ENCODE measurements around the gene SNAI3. TPM values are rescaled to one million over a fixed set of nuclear protein-coding genes. Genes with fewer than 3 reads are reported as not detected.

Gene SNAI3
- total RNA-seq (7.0 TPM), polyA plus RNA-seq (ENCODE audit: insufficient read depth in 1 of 8, insufficient read length in 8 of 8, low replicate concordance in 1 of 8) (10 to 100 TPM in 1 of 8 donors, 1 to 10 TPM in 7; 3.8 to 11.8 (median 7.4) TPM)
- long read RNA-seq, donor 1, partial matches to known transcripts = 0 of 1 reads
- long read RNA-seq, donor 1, other reads (novel, unspliced or antisense) = 0 of 1 reads
- long read RNA-seq, donor 2 = 0 reads
- long read RNA-seq, donor 3, transcript SNAI3-201 (3 exons, 1,732 nt) = major isoform, 8 of 8 reads
- long read RNA-seq, donor 3, partial matches to known transcripts = 0 of 8 reads
- long read RNA-seq, donor 3, other reads (novel, unspliced or antisense) = 0 of 8 reads
- long read RNA-seq, donor 4, partial matches to known transcripts = 0 of 1 reads
- long read RNA-seq, donor 4, other reads (novel, unspliced or antisense) = 0 of 1 reads
- long read RNA-seq, donor 5, partial matches to known transcripts = 0 of 1 reads
- long read RNA-seq, donor 5, other reads (novel, unspliced or antisense) = 0 of 1 reads
- long read RNA-seq, donor 6, transcript SNAI3-201 (3 exons, 1,732 nt) = major isoform, 13 of 13 reads
- long read RNA-seq, donor 6, partial matches to known transcripts = 0 of 13 reads
- long read RNA-seq, donor 6, other reads (novel, unspliced or antisense) = 0 of 13 reads
- long read RNA-seq, donor 7, partial matches to known transcripts = 0 of 1 reads
- long read RNA-seq, donor 7, other reads (novel, unspliced or antisense) = 0 of 1 reads
- long read RNA-seq, donor 8, partial matches to known transcripts = 0 of 4 reads
- long read RNA-seq, donor 8, other reads (novel, unspliced or antisense) = 0 of 4 reads
- long read RNA-seq, donor 9, partial matches to known transcripts = 0 of 4 reads
- long read RNA-seq, donor 9, other reads (novel, unspliced or antisense) = 0 of 4 reads
- long read RNA-seq, donor 10, partial matches to known transcripts = 0 of 3 reads
- long read RNA-seq, donor 10, other reads (novel, unspliced or antisense) = 0 of 3 reads
- long read RNA-seq, donor 11, transcript SNAI3-201 (3 exons, 1,732 nt) = major isoform, 6 of 6 reads
- long read RNA-seq, donor 11, partial matches to known transcripts = 0 of 6 reads
- long read RNA-seq, donor 11, other reads (novel, unspliced or antisense) = 0 of 6 reads

DNA sequence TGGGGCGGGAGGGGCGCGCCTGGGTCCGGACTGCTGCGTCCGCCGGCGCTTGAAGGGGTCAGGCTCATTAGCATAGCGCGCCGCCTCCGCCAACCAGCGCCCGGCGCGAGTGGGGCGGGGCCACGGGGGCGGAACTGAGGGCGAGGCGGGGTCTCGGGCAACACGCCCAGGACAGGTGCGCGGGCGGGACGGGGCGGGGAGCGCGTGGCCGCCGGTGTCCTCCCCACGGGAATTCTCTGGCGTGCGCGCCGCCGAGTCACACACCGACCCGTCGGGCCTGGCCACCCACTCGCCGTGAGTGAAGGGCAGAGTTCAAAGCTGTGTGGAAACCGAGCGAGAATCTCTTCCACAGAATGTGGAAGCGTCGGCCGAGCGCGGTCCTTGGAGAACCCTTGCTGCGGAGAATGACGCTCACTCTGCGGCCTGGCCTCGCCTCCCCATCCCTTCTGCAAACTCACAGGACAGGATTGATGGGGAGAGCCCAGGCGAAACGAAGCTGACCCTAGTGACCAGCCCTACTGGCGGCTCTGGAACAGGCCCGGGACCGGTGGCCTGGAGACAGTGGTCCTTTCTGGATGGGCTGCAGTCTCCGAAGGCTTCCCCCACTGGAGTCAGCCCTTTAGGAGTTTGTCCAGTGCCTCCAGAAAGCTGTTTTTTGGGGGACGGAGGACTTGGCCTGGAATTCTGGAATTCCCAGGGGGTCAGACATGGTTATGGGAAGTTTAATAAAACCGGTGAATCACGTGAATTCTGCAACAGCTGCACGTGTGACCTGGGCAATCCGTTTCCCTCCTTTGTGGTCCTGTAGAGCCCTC lies at the start of gene SNAI3:
SNAI3 (minus strand) TSS at position 69 of the 815 bp plus-strand sequence. CDS start 101 bp downstream, outside the sequence.
- H3K27me3 ChIP-seq (ENCODE audit: control insufficient read depth, insufficient read depth, low read length) = peaks cover 55% of the 10 kb centered on the region

DNA sequence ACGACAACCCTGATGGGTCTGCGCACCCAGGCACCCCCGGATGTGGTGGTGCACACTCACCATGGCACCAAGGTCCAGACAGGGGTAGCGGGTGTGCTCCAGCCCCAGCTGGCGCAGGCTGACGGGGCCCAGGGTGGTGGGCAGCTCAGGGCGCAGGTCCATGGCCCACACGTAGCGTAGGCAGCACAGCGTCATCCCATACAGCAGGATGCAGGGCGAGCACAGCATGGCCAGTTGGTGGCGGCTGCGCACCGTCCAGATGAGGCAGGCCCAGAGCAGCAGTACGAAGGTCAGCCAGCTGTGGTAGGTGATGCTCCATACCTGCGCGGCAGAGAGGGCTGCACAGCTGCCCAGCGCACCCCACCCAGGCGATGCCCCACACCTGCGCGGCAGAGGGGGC lies 49.8 kb upstream of the SNAI3 start:
- H3K4me3 ChIP-seq (ENCODE audit: low read length) = no peak overlapping the region
- no peak for DNase-seq
- peaks cover 54% of the 10 kb centered on the region for H3K36me3 ChIP-seq (ENCODE audit: control insufficient read depth, insufficient read depth, low read length)
- no peaks in the 10 kb centered on the region for H3K9me3 ChIP-seq (replicated peaks; ENCODE audit: control insufficient read depth, low read depth, low read length)
- 85% methylated on average over 15 of the region's 21 CpGs for WGBS (ENCODE audit: insufficient coverage)
- H3K27ac ChIP-seq (ENCODE audit: low read length) = no peak overlapping the region
- peaks cover 48% of the 10 kb centered on the region for H3K4me1 ChIP-seq (ENCODE audit: control insufficient read depth, insufficient read depth, low read length)
- no peaks in the 10 kb centered on the region for H3K27me3 ChIP-seq (ENCODE audit: control insufficient read depth, insufficient read depth, low read length)

More for the DNA sequence above, at the start of gene SNAI3:
- Histone ChIP-seq H3K27ac (ENCODE audit: low read length) (peak within 1 kb of the TSS; percentile 71), H3K9me3 (replicated peaks; ENCODE audit: control insufficient read depth, low read depth, low read length) (no peaks in the 10 kb centered on the region), H3K4me3 (ENCODE audit: low read length) (peak within 1 kb of the TSS; percentile 44), H3K4me1 (ENCODE audit: control insufficient read depth, insufficient read depth, low read length) (peaks cover 35% of the 10 kb centered on the region), H3K36me3 (ENCODE audit: control insufficient read depth, insufficient read depth, low read length) (no peaks in the 10 kb centered on the region)
- WGBS (ENCODE audit: insufficient coverage) = 2% methylated on average over 65 of the region's 65 CpGs
- peak; percentile 81 for DNase-seq

DNA sequence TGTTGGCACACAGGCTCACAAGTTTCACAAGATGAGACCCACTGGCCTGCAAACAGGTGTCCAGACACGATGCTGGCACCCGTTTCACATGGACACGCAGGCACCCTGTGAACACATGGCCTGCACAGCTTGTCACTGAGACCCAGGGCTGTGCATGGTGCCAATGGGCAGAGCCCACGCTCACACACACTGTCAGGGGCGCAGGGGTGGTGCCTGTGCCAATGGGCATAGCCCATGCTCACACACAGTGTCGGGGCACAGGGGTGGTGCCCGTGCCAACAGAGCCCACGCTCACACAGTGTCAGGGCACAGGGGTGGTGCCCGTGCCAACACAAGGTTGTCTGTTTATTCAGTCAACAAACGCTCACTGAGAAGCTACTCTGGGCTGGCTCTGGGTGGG lies 49.3 kb upstream of the SNAI3 start:
- Histone ChIP-seq H3K4me1 (ENCODE audit: control insufficient read depth, insufficient read depth, low read length) (peaks cover 48% of the 10 kb centered on the region), H3K27ac (ENCODE audit: low read length) (no peak overlapping the region), H3K27me3 (ENCODE audit: control insufficient read depth, insufficient read depth, low read length) (no peaks in the 10 kb centered on the region), H3K4me3 (ENCODE audit: low read length) (no peak overlapping the region), H3K9me3 (replicated peaks; ENCODE audit: control insufficient read depth, low read depth, low read length) (no peaks in the 10 kb centered on the region), H3K36me3 (ENCODE audit: control insufficient read depth, insufficient read depth, low read length) (peaks cover 50% of the 10 kb centered on the region)
- WGBS (ENCODE audit: insufficient coverage) = 87% methylated on average over 10 of the region's 10 CpGs
- DNase-seq = no peak

DNA sequence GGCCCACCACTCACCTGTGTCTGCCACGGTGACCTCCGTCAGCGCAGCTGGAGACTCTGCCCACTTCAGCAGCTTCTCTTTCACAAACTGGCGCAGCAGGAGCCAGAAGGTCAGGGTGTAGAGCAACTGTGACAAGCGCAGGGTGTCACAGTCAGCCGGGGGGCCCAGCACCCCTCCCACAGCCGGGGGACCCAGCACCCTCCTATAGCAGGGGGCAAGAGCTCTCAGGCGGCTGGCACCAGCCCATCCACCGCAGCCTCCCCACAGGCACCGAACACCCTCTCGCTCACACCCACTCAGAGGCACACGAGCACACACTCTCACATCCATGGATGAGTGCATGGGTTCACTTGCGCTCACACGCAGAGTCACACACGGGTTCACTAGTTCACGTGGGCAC lies 48.8 kb upstream of the SNAI3 start:
- Histone ChIP-seq H3K27me3 (ENCODE audit: control insufficient read depth, insufficient read depth, low read length) (no peaks in the 10 kb centered on the region), H3K9me3 (replicated peaks; ENCODE audit: control insufficient read depth, low read depth, low read length) (no peaks in the 10 kb centered on the region), H3K4me3 (ENCODE audit: low read length) (no peak overlapping the region), H3K4me1 (ENCODE audit: control insufficient read depth, insufficient read depth, low read length) (peaks cover 45% of the 10 kb centered on the region), H3K27ac (ENCODE audit: low read length) (no peak overlapping the region), H3K36me3 (ENCODE audit: control insufficient read depth, insufficient read depth, low read length) (peaks cover 46% of the 10 kb centered on the region)
- no peak for DNase-seq
- 86% methylated on average over 15 of the region's 16 CpGs for WGBS (ENCODE audit: insufficient coverage)

DNA sequence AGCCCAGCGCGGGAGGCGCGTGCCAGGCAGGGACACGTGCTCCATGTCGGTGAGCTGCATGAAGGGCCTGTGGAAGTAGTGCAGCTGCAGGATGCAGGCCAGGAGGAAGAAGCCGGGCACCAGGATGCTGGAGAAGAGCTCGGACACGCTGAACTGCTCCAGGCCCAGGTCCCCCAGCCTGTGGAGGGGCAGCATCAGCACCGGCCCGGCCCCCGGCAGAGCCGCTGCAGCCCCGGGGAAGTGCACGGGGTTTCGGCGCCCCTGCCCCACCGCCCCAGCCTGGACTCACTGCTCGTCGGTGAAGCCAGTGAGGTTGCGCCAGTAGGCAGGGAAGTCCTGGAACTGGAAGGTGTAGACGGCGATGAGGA lies 48.0 kb upstream of the SNAI3 start:
- Histone ChIP-seq H3K4me3 (ENCODE audit: low read length) (no peak overlapping the region), H3K27ac (ENCODE audit: low read length) (no peak overlapping the region), H3K9me3 (replicated peaks; ENCODE audit: control insufficient read depth, low read depth, low read length) (no peaks in the 10 kb centered on the region), H3K27me3 (ENCODE audit: control insufficient read depth, insufficient read depth, low read length) (no peaks in the 10 kb centered on the region), H3K4me1 (ENCODE audit: control insufficient read depth, insufficient read depth, low read length) (peaks cover 37% of the 10 kb centered on the region), H3K36me3 (ENCODE audit: control insufficient read depth, insufficient read depth, low read length) (peaks cover 44% of the 10 kb centered on the region)
- no peak for DNase-seq
- WGBS (ENCODE audit: insufficient coverage) = 89% methylated on average over 23 of the region's 23 CpGs

DNA sequence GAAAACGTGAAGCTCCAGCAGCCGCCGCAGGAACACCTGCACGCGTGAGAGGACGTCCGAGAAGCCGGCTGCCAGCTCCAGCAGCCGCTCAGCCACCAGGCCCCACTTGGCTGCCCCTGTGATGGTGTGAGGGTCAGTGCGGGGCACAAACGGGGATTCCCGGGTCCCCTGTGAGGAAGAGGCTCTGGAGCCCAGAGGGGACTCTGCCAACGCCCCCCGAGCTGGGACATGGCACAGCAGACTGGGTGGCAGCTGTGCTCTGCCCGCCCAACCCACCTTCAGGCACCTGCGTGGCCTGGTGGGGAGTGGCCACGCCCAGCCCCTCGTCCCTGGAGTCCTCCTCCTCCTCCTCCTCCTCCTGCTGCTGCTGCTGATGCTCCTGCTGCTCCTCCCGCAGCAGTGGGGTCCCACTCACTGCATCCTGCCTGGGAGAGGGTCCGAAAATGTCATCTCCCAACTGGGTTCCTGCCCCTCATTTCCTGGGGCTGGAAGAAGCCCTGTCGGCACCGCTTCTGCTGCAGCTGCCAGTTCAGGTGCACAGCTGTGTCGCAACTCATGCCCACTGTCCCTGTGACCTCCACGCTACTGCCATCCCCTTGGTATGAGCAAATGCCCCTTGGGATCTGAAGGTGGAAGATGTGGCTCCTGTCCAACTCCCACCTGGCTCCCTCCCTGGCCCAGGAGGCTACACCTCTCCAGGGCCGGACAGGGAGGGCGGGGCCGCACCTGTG lies 47.5 kb upstream of the SNAI3 start:
- Histone ChIP-seq H3K9me3 (replicated peaks; ENCODE audit: control insufficient read depth, low read depth, low read length) (no peaks in the 10 kb centered on the region), H3K4me1 (ENCODE audit: control insufficient read depth, insufficient read depth, low read length) (peaks cover 32% of the 10 kb centered on the region), H3K27ac (ENCODE audit: low read length) (no peak overlapping the region), H3K4me3 (ENCODE audit: low read length) (no peak overlapping the region), H3K36me3 (ENCODE audit: control insufficient read depth, insufficient read depth, low read length) (peaks cover 44% of the 10 kb centered on the region), H3K27me3 (ENCODE audit: control insufficient read depth, insufficient read depth, low read length) (no peaks in the 10 kb centered on the region)
- DNase-seq = no peak
- WGBS (ENCODE audit: insufficient coverage) = 76% methylated on average over 23 of the region's 27 CpGs

DNA sequence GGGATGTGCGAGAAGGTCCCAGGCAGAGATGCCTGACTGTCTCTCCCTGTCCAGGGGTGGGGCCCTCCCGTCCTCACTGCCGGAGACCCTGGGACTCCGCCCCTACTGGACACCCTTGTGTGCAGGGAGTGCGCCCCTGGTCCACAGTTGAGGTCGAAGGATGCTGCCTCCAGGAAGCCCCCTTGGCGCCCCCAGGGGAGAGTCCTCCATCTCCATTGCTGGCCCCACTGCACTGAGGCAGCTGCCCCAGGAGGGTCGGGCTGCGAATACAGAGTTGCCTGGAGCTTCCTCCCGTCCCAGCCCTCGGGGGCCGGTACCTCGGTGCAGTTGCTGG lies 46.6 kb upstream of the SNAI3 start:
- no peak overlapping the region for H3K27ac ChIP-seq (ENCODE audit: low read length)
- no peaks in the 10 kb centered on the region for H3K9me3 ChIP-seq (replicated peaks; ENCODE audit: control insufficient read depth, low read depth, low read length)
- H3K4me1 ChIP-seq (ENCODE audit: control insufficient read depth, insufficient read depth, low read length) = peaks cover 26% of the 10 kb centered on the region
- no peak for DNase-seq
- H3K27me3 ChIP-seq (ENCODE audit: control insufficient read depth, insufficient read depth, low read length) = no peaks in the 10 kb centered on the region
- peaks cover 42% of the 10 kb centered on the region for H3K36me3 ChIP-seq (ENCODE audit: control insufficient read depth, insufficient read depth, low read length)
- WGBS (ENCODE audit: insufficient coverage) = 62% methylated on average over 13 of the region's 13 CpGs
- H3K4me3 ChIP-seq (ENCODE audit: low read length) = no peak overlapping the region

DNA sequence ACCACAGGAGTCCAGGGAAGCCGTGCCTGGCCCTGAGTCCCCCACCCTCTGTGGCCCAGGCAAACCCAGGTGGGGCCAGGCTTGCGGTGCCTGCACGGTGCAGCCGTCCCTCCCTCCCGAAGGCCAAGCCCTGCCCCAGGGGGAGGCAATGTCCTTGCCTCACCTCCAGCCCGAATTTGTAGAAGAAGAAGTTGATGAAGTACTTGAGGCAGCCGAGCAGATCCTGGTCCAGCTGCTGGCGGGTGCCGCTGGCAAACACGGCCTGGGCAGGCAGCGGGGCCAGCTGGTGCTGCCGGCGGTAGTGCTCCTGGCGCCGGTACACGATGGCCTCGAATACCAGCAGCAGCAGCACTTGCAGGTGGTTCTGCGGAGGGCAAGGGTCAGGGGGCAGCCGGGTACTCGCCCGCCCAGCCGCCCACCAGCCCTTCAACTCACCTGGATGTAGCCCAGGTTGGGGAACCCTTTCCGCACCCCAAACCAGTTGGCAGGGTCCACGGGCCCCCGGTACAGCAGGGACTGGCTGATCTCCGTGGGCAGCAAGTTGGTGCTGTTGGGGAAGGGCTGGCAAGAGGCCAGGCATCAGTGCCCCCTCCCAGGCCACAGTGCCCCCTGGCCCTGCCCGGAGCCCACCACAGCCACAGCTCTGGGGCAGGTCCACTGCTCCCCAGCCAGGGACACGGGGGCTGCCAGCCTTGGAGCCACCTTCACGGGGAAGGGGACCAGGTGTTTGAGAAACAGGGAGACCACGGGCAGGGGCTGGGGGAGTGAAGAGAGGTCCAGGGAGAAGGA lies 46.1 kb upstream of the SNAI3 start:
- no peaks in the 10 kb centered on the region for H3K27me3 ChIP-seq (ENCODE audit: control insufficient read depth, insufficient read depth, low read length)
- DNase-seq = no peak
- H3K36me3 ChIP-seq (ENCODE audit: control insufficient read depth, insufficient read depth, low read length) = peaks cover 45% of the 10 kb centered on the region
- H3K4me1 ChIP-seq (ENCODE audit: control insufficient read depth, insufficient read depth, low read length) = peaks cover 26% of the 10 kb centered on the region
- no peaks in the 10 kb centered on the region for H3K9me3 ChIP-seq (replicated peaks; ENCODE audit: control insufficient read depth, low read depth, low read length)
- 72% methylated on average over 20 of the region's 30 CpGs for WGBS (ENCODE audit: insufficient coverage)
- H3K27ac ChIP-seq (ENCODE audit: low read length) = no peak overlapping the region
- no peak overlapping the region for H3K4me3 ChIP-seq (ENCODE audit: low read length)

Measured in muscle of leg (tissue), 16 donors.